Iris pigment epithelial cell (primary cell): ENCODE results near the gene MARCHF9.
"Not testable (repeated sequence)": the region's sequence is repeated elsewhere in the genome, so short reads cannot be mapped to it uniquely, and the experiment has no call there.

Experiments
- DNase-seq: peaks from one replicate; pipeline ENCODE4 v3.0.0-alpha.2; 2011; ENCODE audit warnings: low read depth

The MARCHF9 gene

GRCh38 chr12:57754411-57755193, at the start of gene MARCHF9:
MARCHF9 (plus strand) TSS chr12:57755103; CDS start chr12:57755529, 426 bp downstream.
- no peak for DNase-seq

GRCh38 chr12:57707250-57707649, 47.7 kb upstream of the MARCHF9 start:
- no peak for DNase-seq

GRCh38 chr12:57708296-57708695, 46.6 kb upstream of the MARCHF9 start:
- DNase-seq, result no peak

GRCh38 chr12:57712701-57713100, 42.2 kb upstream of the MARCHF9 start:
- DNase-seq, result no peak

GRCh38 chr12:57713209-57713608, 41.7 kb upstream of the MARCHF9 start:
- DNase-seq, result no peak

- not testable (repeated sequence) for DNase-seq
These were observed 39.7 kb upstream of the MARCHF9 start for GRCh38 chr12:57715036-57715748.

GRCh38 chr12:57715786-57716185, 39.1 kb upstream of the MARCHF9 start:
- DNase-seq, result no peak

- DNase-seq, result no peak
These were observed 38.6 kb upstream of the MARCHF9 start for GRCh38 chr12:57716305-57716704.

GRCh38 chr12:57717131-57717530, 37.8 kb upstream of the MARCHF9 start:
- no peak for DNase-seq

- DNase-seq, result no peak
These were observed 36.9 kb upstream of the MARCHF9 start for GRCh38 chr12:57717846-57718640.

GRCh38 chr12:57718641-57719528, 36.0 kb upstream of the MARCHF9 start:
- DNase-seq, result no peak

- DNase-seq, result no peak
These were observed 34.9 kb upstream of the MARCHF9 start for GRCh38 chr12:57719777-57720605.

- no peak for DNase-seq
These were observed 34.0 kb upstream of the MARCHF9 start for GRCh38 chr12:57720606-57721595.

- DNase-seq, result not testable (repeated sequence)
These were observed 32.9 kb upstream of the MARCHF9 start for GRCh38 chr12:57721846-57722608.

GRCh38 chr12:57722716-57723629, 31.9 kb upstream of the MARCHF9 start:
- no peak for DNase-seq

GRCh38 chr12:57723630-57723962, 31.3 kb upstream of the MARCHF9 start:
- no peak for DNase-seq
